NCI-H2227 (cell line): ENCODE results near the gene ANKHD1.
A peak's percentile ranks its signal among the peaks of the same experiment; 100 is the strongest.

Experiments
- DNase-seq: peaks from one replicate; lab custom pipeline; 2025; ENCODE audit not compliant: unreplicated experiment; lab: John Stamatoyannopoulos, UW

ANKHD1 gene

GRCh38 chr5:140401362-140402257, at the start of gene ANKHD1:
TSS of gene ANKHD1 (plus strand) at chr5:140401833. CDS start at chr5:140401968, 135 bp downstream.
- DNase-seq, result peak; percentile 98

- DNase-seq, result no peak
These were observed 46.1 kb upstream of the ANKHD1 start for GRCh38 chr5:140355546-140355945.

DNA sequence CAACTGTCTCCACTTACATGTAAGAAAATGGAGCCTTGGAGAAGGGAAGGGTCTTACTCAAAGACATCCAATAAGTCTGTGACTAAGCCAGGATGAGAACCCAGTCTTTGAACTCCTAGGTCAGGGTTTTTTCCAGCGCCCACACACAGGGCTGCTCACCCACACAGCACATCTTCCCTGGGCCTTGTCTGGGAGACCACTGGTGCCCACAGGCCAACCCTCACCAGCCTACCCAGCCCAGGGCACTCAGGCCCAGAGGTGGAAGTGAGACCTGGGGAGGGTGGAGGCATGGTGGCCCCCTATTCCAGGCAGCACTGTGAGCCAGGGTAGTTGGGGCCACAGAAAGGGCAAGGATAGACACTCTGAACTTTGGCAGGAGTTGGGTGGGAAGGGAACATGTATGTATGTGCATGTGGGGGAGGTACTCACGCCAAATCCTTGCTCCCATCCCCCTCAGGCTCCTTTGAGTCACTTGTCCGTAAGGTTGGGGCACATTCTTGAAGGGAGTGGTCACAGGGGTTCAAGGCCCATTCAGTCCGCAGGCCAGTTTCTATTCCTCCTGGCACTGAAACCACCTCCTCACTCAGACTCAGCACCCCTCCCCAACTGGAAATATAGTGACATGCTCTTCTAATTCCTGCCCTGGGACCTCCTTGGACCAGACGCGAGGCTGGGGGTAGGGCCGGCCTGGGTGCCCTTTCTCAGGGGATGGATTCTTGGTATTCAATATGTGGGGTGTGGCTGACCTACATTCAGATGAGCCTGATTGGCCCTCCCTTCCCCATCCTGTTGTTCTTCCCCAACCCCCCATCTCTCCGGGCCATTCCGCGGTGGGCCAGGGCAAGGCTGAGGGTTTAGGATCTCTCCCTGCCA, 44.5 kb upstream of the ANKHD1 start:
- no peak for DNase-seq

DNA sequence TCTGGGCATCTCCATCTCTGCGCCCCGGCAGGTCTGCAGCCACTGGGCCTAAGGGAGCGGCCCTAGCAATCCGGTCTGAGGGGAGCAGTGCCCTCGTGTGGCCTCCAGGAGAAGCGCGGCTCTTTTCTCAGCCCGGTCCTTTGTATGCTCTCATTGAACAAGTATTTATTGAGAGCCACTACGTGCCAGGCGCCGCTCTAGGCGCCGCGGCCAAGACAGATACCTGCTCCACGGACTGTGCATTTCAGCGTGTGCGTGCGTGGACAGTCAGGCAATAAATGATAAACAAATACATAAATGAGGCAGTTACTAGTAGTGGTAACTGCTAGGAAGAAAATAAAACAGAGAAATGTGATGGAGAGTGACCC, 43.9 kb upstream of the ANKHD1 start:
- DNase-seq, result peak; percentile 86

GRCh38 chr5:140358738-140359310, 42.8 kb upstream of the ANKHD1 start:
- peak; percentile 5 for DNase-seq

DNA sequence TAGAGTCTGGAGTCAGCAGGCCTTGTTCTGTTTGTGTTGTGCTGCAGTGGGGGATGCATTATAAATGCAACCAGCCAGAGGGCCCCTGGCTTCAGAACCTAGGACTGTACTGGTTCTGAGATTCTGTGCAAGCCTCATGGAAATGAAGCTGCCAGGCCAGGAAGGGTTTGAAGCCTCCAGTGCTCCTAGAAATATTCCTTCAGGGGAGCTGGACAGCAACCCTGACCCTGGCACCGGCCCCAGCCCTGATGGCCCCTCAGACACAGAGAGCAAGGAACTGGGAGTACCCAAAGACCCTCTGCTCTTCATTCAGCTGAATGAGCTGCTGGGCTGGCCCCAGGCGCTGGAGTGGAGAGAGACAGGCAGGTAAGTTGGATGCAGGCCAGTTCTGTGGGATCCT, 41.5 kb upstream of the ANKHD1 start, which contains the start of gene SLC4A9:
Gene SLC4A9 (plus strand): TSS at position 94 of the 400 bp plus-strand sequence. CDS start 43 bp downstream, at position 137.
- DNase-seq, result no peak

DNA sequence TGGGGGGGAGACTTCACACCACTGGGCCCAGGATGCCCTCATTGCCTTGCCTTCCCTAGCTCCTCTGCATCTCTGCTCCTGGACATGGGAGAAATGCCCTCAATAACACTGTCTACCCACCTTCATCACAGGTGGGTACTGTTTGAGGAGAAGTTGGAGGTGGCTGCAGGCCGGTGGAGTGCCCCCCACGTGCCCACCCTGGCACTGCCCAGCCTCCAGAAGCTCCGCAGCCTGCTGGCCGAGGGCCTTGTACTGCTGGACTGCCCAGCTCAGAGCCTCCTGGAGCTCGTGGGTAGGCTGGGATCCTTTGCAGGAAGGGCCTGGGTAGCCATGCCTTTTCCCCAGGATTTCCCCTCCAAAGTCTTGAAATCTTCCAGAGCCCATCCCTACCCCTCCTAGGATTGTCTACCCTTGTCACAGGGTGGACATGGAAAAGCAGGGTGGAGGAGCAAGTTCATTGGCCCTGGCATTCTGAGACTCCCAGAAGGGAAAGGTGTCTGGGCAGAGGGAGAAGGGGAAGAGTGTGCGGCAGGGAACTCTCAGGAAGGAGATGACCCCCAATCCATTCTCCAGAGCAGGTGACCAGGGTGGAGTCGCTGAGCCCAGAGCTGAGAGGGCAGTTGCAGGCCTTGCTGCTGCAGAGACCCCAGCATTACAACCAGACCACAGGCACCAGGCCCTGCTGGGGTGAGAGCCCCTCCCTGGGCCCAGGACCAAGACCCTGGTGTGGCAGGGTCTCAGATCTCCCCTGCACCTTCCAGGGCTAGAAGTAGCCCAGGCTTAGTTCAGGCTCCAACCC, 40.8 kb upstream of the ANKHD1 start:
- no peak for DNase-seq

DNA sequence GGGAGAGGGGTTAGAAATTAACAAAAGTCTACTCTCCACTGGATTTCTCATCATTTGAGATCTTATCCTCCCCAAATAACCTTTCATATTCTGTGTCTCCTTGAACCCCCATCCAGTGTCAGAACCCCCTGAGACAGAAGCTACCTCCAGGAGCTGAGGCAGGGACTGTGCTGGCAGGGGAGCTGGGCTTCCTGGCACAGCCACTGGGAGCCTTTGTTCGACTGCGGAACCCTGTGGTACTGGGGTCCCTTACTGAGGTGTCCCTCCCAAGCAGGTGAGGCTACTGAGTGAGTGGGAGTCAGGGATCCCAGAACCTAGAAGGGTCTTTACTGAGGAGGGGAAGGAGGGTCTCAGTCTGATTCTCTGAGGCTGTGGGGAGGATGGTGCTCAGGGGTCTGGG, 39.7 kb upstream of the ANKHD1 start:
- DNase-seq, result no peak

DNA sequence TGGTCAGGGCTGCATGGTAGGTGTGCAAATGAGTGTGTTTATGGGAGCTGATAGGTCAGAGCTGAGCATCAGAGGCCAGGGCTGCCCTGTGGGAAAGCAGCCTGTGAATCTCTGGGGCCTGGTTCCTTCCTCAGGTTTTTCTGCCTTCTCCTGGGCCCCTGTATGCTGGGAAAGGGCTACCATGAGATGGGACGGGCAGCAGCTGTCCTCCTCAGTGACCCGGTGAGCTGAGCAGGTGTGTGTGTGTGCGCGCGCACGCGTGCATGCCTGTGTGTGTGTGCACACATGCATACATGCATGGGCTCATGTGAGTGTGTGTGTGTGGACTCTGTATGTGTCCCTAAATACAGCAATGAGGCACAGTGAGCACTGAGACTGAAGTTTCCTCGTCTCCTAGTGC, 39.3 kb upstream of the ANKHD1 start:
- DNase-seq, result no peak

- DNase-seq, result peak; percentile 7
These were observed 38.6 kb upstream of the ANKHD1 start for GRCh38 chr5:140362875-140363630.

DNA sequence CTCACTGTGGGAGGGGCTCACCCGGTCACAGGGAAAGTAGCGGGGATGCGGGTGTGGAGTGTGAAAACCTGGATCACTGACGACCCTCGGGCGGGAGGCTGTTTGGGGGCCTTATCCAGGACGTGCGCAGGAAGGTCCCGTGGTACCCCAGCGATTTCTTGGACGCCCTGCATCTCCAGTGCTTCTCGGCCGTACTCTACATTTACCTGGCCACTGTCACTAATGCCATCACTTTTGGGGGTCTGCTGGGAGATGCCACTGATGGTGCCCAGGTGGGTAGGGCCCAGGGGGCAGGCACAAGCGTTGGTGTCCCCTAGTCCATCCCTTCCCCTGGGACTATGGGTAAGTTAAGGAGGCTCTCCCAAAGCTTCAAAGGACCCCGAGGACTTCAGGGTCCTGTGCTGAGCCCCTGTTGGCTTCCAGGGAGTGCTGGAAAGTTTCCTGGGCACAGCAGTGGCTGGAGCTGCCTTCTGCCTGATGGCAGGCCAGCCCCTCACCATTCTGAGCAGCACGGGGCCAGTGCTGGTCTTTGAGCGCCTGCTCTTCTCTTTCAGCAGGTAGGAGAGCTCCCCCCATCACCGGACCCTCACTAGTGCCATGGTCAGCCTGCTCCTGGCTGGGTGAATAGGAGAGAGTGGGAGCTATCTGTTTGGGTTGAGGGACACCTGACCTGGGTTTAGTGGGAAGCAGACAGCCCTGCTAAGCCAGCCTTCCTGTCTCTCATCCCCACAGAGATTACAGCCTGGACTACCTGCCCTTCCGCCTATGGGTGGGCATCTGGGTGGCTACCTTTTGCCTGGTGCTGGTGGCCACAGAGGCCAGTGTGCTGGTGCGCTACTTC, 37.8 kb upstream of the ANKHD1 start:
- no peak for DNase-seq

DNA sequence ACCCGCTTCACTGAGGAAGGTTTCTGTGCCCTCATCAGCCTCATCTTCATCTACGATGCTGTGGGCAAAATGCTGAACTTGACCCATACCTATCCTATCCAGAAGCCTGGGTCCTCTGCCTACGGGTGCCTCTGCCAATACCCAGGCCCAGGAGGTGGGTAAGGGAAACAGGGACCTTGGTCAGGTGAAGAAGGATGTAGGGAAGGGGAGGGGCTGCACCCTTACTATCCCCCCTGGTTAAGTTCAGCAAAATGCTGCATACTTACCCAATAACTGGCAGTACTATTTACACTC, 37.2 kb upstream of the ANKHD1 start:
- DNase-seq, result no peak

- DNase-seq, result no peak
These were observed 36.4 kb upstream of the ANKHD1 start for GRCh38 chr5:140365282-140365681.

GRCh38 chr5:140365941-140366340, 35.7 kb upstream of the ANKHD1 start:
- DNase-seq, result no peak

- no peak for DNase-seq
These were observed 34.9 kb upstream of the ANKHD1 start for GRCh38 chr5:140366589-140367255.

DNA sequence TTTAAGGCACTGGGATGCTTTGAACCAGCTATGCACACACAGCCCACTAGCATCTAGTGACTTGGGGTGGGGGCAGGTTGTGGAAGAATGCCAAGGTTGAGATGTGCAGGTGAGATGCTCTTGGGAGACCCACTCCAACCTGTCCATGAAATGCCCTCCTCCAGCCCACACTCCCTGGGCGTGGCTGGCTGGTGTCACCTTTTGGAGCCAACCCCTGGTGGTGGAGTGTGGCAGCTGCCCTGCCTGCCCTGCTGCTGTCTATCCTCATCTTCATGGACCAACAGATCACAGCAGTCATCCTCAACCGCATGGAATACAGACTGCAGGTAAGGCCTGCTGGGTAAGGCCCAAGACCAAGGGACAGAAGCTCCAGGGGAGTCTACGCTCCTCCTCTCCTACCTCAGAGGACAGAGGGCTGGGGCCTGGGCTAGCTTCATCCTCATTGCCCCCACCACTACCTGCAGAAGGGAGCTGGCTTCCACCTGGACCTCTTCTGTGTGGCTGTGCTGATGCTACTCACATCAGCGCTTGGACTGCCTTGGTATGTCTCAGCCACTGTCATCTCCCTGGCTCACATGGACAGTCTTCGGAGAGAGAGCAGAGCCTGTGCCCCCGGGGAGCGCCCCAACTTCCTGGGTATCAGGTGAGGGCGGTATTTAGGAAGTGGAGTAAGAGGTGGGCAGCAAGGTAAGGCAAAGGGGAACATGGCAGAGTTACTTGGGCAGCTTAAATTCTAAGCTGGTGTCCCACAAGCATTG, 34.2 kb upstream of the ANKHD1 start:
- no peak for DNase-seq

DNA sequence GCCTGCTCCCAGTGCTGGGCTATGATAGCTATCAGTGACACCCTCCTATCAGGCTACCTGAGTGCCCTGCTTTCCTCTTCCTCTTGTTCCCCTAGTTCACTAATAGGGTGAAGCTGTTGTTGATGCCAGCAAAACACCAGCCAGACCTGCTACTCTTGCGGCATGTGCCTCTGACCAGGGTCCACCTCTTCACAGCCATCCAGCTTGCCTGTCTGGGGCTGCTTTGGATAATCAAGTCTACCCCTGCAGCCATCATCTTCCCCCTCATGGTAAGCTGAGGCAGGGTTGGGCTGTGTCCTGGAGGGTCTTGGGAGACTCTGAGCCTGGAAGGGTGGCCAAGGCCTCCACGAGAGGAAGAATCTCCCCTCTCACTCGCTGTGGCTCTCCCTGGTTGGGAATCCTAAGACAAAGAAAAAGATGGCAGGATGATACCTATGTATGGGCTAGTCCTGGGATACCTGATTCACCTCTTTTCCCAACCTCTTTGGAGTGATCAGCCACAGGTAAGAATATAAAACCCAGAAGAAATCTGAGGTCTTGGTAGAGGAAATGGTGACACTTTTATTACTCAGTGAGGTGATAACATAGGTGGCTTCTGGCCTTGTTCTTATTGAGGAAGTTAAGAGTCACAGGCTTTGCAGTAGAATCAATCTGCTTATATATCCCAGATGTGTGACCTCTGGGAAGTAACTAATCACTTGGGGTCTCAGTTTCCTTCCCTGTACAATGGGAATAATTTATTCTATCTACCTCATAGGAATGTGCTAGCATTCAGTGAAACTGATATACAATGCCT, 30.1 kb upstream of the ANKHD1 start:
- no peak for DNase-seq
